PC-3 (cell line): ENCODE measurements around the gene DAAM2.

ENCODE experiments used
- CTCF ChIP-seq: fragments of 300-600 bp; sonication (generic); conservative IDR thresholded peaks from 2 replicates; pipeline ENCODE4 v1.5.1; 2017; ENCODE audit warnings: antibody characterized with exemption, low read depth, mild to moderate bottlenecking, low read length
- EZH2 ChIP-seq: fragments of 300-600 bp; sonication (generic); IDR thresholded peaks from one replicate; pipeline ENCODE4 v1.6.1; 2017; ENCODE audit warnings: antibody characterized with exemption, mild to moderate bottlenecking, low read length; ENCODE audit not compliant: unreplicated experiment
- EZH2phosphoT487 ChIP-seq: fragments of 300-600 bp; sonication (generic); IDR thresholded peaks from 2 replicates; pipeline ENCODE4 v1.6.1; 2018; ENCODE audit warnings: mild to moderate bottlenecking, antibody characterized with exemption, low read length, borderline replicate concordance

GRCh38 chr6:39899554-39900295 is 107.5 kb downstream of the DAAM2 start:
- TF ChIP-seq EZH2phosphoT487 (no peak), EZH2 (no peak), CTCF (no peak)
